Measurements from ENCODE around the gene CDON. TPM values are rescaled to one million over a fixed set of nuclear protein-coding genes. Genes with fewer than 3 reads are reported as not detected.

The CDON gene
- total RNA-seq, 1 experiment from 2014 or later: 17.2 TPM

GRCh38 chr11:126035718-126036117 is 26.9 kb downstream of the CDON start:
- H2AK5ac ChIP-seq (ENCODE audit: insufficient read length, low read length): no peak overlapping the region
- no peaks in the 10 kb centered on the region for H3K23me2 ChIP-seq (ENCODE audit: insufficient read length, low read depth, low read length, poor library complexity, severe bottlenecking)
- no peak overlapping the region for H3T11ph ChIP-seq (ENCODE audit: low read length)
- TF ChIP-seq, protein P1, sequence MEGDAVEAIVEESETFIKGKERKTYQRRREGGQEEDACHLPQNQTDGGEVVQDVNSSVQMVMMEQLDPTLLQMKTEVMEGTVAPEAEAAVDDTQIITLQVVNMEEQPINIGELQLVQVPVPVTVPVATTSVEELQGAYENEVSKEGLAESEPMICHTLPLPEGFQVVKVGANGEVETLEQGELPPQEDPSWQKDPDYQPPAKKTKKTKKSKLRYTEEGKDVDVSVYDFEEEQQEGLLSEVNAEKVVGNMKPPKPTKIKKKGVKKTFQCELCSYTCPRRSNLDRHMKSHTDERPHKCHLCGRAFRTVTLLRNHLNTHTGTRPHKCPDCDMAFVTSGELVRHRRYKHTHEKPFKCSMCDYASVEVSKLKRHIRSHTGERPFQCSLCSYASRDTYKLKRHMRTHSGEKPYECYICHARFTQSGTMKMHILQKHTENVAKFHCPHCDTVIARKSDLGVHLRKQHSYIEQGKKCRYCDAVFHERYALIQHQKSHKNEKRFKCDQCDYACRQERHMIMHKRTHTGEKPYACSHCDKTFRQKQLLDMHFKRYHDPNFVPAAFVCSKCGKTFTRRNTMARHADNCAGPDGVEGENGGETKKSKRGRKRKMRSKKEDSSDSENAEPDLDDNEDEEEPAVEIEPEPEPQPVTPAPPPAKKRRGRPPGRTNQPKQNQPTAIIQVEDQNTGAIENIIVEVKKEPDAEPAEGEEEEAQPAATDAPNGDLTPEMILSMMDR (conservative IDR thresholded peaks at IDR 0.05): no peak
- DNase-seq: no peak
- H3K79me2 ChIP-seq (ENCODE audit: insufficient read depth, low read length): no peaks in the 10 kb centered on the region; the same call in 1 of the 2 replicates
- Mint-ChIP-seq H3K27me3 (ENCODE audit: low read depth) (no peaks in the 10 kb centered on the region), H3K9me3 (no peaks in the 10 kb centered on the region; a peak in 1 of 5 replicates), H3K27ac (no peak overlapping the region), H3K36me3 (ENCODE audit: insufficient read depth in 1 of 3, low read depth in 3 of 3) (peaks cover 0 to 4% (median 0%) of the 10 kb centered on the region in 3 experiments; a peak in 2 of 7 replicates), H3K4me3 (no peak overlapping the region), H3K4me1 (peaks cover 11 to 29% of the 10 kb centered on the region in 2 experiments)
- no peak overlapping the region for H3K4ac ChIP-seq (ENCODE audit: low read depth, low read length)
- H3K18ac ChIP-seq (ENCODE audit: insufficient read length, low read depth, low read length): no peak overlapping the region
- no peak overlapping the region for H3K14ac ChIP-seq (ENCODE audit: insufficient read depth, low read length)
- H2BK5ac ChIP-seq (ENCODE audit: insufficient read length, low read length): no peak overlapping the region
- peaks cover 3% of the 10 kb centered on the region for H3K79me1 ChIP-seq (ENCODE audit: insufficient read depth, low read depth, low read length, poor library complexity, severe bottlenecking)
- H4K5ac ChIP-seq (ENCODE audit: insufficient read length, low read depth, low read length): no peak overlapping the region
- H3K9me3 ChIP-seq (ENCODE audit: control insufficient read depth, low read depth, low read length): no peaks in the 10 kb centered on the region
- H3K4me2 ChIP-seq (ENCODE audit: insufficient read depth, insufficient read length, low read length): no peak overlapping the region
- no peak overlapping the region for H2AFZ ChIP-seq (ENCODE audit: low read length)
- no peak overlapping the region for H2BK120ac ChIP-seq (ENCODE audit: low read depth, low read length, poor library complexity, severe bottlenecking)
- no peak overlapping the region for H2BK15ac ChIP-seq (ENCODE audit: low read depth, low read length)
- no peak overlapping the region for H2BK12ac ChIP-seq (ENCODE audit: insufficient read length, low read depth, low read length)
- no peak overlapping the region for H4K8ac ChIP-seq (replicated peaks; ENCODE audit: insufficient read length, low read depth, low read length)
- no peaks in the 10 kb centered on the region for H3K27me3 ChIP-seq (ENCODE audit: insufficient read depth, low read length)
- no peak overlapping the region for H3K27ac ChIP-seq (ENCODE audit: insufficient read length, low read depth, low read length)
- no peak overlapping the region for H3K56ac ChIP-seq (ENCODE audit: insufficient read length, low read depth, low read length)
- no peaks in the 10 kb centered on the region; the same call in 1 of the 2 replicates for H3K4me1 ChIP-seq (ENCODE audit: insufficient read depth, low read length)
- H3K9ac ChIP-seq (ENCODE audit: extremely low read depth, insufficient read length, low read length): no peak overlapping the region
- WGBS (ENCODE audit: extremely low coverage, insufficient read length, low lambda C conversion rate): no CpG with 5 or more reads among the region's 5 CpGs
- no peak overlapping the region for H2BK20ac ChIP-seq (ENCODE audit: low read depth, low read length, poor library complexity, severe bottlenecking)
- H3K23ac ChIP-seq (ENCODE audit: insufficient read length, low read depth, low read length): no peak overlapping the region
- H4K91ac ChIP-seq (ENCODE audit: insufficient read length, low read depth, low read length): no peak overlapping the region
- no peaks in the 10 kb centered on the region for H4K20me1 ChIP-seq (ENCODE audit: control insufficient read depth, insufficient read depth, insufficient read length)

All from H9 (cell line).